GM23248 (cell line): ENCODE results near the gene PRKAR1B. TPM values are rescaled to one million over a fixed set of nuclear protein-coding genes. Genes with fewer than 3 reads are reported as not detected.

Experiments used
- DNase-seq: peaks from one replicate; pipeline ENCODE4 v3.0.0-alpha.2; 2015
- H2AFZ ChIP-seq: fragments of 200-600 bp; sonication (generic); 2 replicates; pipeline ENCODE4 v1.6.1; 2016; ENCODE audit warnings: antibody characterized with exemption
- H3F3A ChIP-seq: fragments of 200-600 bp; sonication (generic); 2 replicates; pipeline ENCODE4 v1.6.1; 2016; ENCODE audit warnings: mild to moderate bottlenecking, antibody characterized with exemption, mixed run types; ENCODE audit not compliant: insufficient read depth
- H3K27ac ChIP-seq: fragments of 200-600 bp; sonication (generic); 2 replicates; pipeline ENCODE4 v1.5.1; 2016; ENCODE audit warnings: mild to moderate bottlenecking
- H3K27me3 ChIP-seq: fragments of 200-600 bp; sonication (generic); replicated peaks from 2 replicates; pipeline ENCODE4 v1.6.1; 2016; ENCODE audit warnings: mild to moderate bottlenecking; ENCODE audit not compliant: insufficient read depth
- H3K36me3 ChIP-seq: fragments of 200-600 bp; sonication (generic); 2 replicates; pipeline ENCODE4 v1.6.1; 2016; ENCODE audit warnings: low read depth, mild to moderate bottlenecking
- H3K4me1 ChIP-seq: fragments of 200-600 bp; sonication (generic); 2 replicates; pipeline ENCODE4 v1.6.1; 2016; ENCODE audit warnings: mild to moderate bottlenecking; ENCODE audit not compliant: insufficient read depth
- H3K4me2 ChIP-seq: fragments of 200-600 bp; sonication (generic); one replicate; pipeline ENCODE4 v1.6.1; 2016; ENCODE audit warnings: mild to moderate bottlenecking; ENCODE audit not compliant: unreplicated experiment
- H3K4me3 ChIP-seq: fragments of 200-600 bp; sonication (generic); 2 replicates; pipeline ENCODE4 v1.5.1; 2016; ENCODE audit warnings: mild to moderate bottlenecking
- H3K79me2 ChIP-seq: fragments of 200-600 bp; sonication (generic); 2 replicates; pipeline ENCODE4 v1.6.1; 2016; ENCODE audit warnings: mild to moderate bottlenecking; ENCODE audit not compliant: insufficient read depth
- H3K9ac ChIP-seq: fragments of 200-600 bp; sonication (generic); 2 replicates; pipeline ENCODE4 v1.6.1; 2016; ENCODE audit warnings: mild to moderate bottlenecking
- H3K9me2 ChIP-seq: fragments of 200-600 bp; sonication (generic); 2 replicates; pipeline ENCODE4 v1.6.1; 2016; ENCODE audit warnings: mixed run types, mild to moderate bottlenecking, moderate library complexity; ENCODE audit not compliant: insufficient read depth
- H3K9me3 ChIP-seq: fragments of 200-600 bp; sonication (generic); one replicate; pipeline ENCODE4 v1.6.1; 2017; ENCODE audit warnings: low read depth
- H4K20me1 ChIP-seq: fragments of 200-600 bp; sonication (generic); 2 replicates; pipeline ENCODE4 v1.6.0; 2016; ENCODE audit not compliant: insufficient read depth
- EZH2 ChIP-seq: fragments of 200-600 bp; sonication (generic); IDR thresholded peaks from 2 replicates; pipeline ENCODE4 v1.6.1; 2018; ENCODE audit warnings: antibody characterized with exemption, mild to moderate bottlenecking; ENCODE audit not compliant: insufficient read depth, poor library complexity, severe bottlenecking
- EZH2phosphoT487 ChIP-seq: fragments of 200-600 bp; sonication (generic); IDR thresholded peaks from 2 replicates; pipeline ENCODE4 v1.6.1; 2018; ENCODE audit warnings: antibody characterized with exemption, moderate library complexity, mild to moderate bottlenecking, low read depth; ENCODE audit not compliant: insufficient read depth
- WGBS, 2 experiments: methylation state at CpG; one replicate each; pipeline ENCODE4 v1.1.6; 2015 to 2017; ENCODE audit warnings: low lambda C conversion rate in 2 of 2, low coverage in 1 of 2; ENCODE audit errors: missing lambda C conversion rate in 2 of 2; 5-methylcytosine and 5-hydroxymethylcytosine counted together
- in situ Hi-C: fragments of 300-500 bp; cut with MboI; formaldehyde crosslinking; loops from 2 replicates; pipeline ENCODE4 v1.15.0; 2020
- polyA plus RNA-seq: library from polyadenylated mRNA; unstranded; fragments of >200 nt; fragmentation: Nextera tagmentation; extraction: Ambion mirVana; gene quantifications from 2 replicates; pipeline ENCODE4 v1.2.1, GENCODE V29; 2016
- total RNA-seq: library from RNA; depleted of rRNA; stranded (reverse); fragments of >200 nt; shearing (Covaris generic); gene quantifications from 2 replicates; pipeline ENCODE4 v1.2.3, GENCODE V29; 2014

Gene PRKAR1B
- total and polyA plus RNA-seq, 2 experiments from 2014 or later, result 10.2 to 12.9 TPM

GRCh38 chr7:684416-684815 lies 42.7 kb downstream of the PRKAR1B start:
- Histone ChIP-seq H3K27me3 (no peaks in the 10 kb centered on the region), H3K4me3 (no peak overlapping the region), H4K20me1 (no peaks in the 10 kb centered on the region), H3K4me1 (no peaks in the 10 kb centered on the region), H3K79me2 (no peaks in the 10 kb centered on the region), H3K4me2 (no peak overlapping the region), H3K9me3 (no peaks in the 10 kb centered on the region), H3K36me3 (no peaks in the 10 kb centered on the region), H2AFZ (no peak overlapping the region), H3K27ac (no peak overlapping the region), H3K9ac (no peak overlapping the region), H3F3A (no peaks in the 10 kb centered on the region), H3K9me2 (no peaks in the 10 kb centered on the region)
- DNase-seq, result no peak
- 81% methylated on average over 9 of the region's 9 CpGs for WGBS, 2 experiments
- TF ChIP-seq EZH2phosphoT487, result no peak
- TF ChIP-seq EZH2, result no peak
- in situ Hi-C loops, result no loop called here

- Histone ChIP-seq H3K4me3 (no peak overlapping the region), H2AFZ (no peak overlapping the region), H3K4me1 (no peaks in the 10 kb centered on the region), H3K4me2 (no peak overlapping the region), H3K9me3 (no peaks in the 10 kb centered on the region), H3F3A (no peaks in the 10 kb centered on the region), H3K27me3 (no peaks in the 10 kb centered on the region), H3K9ac (no peak overlapping the region), H4K20me1 (no peaks in the 10 kb centered on the region), H3K36me3 (no peaks in the 10 kb centered on the region), H3K79me2 (no peaks in the 10 kb centered on the region), H3K9me2 (no peaks in the 10 kb centered on the region), H3K27ac (no peak overlapping the region)
- TF ChIP-seq EZH2phosphoT487, result no peak
- TF ChIP-seq EZH2, result no peak
- DNase-seq, result no peak
- 85 to 88% methylated on average over 17 to 18 of the region's 19 CpGs for WGBS, 2 experiments
- in situ Hi-C loops, result no loop called here
Observed at GRCh38 chr7:683526-684205, 43.4 kb downstream of the PRKAR1B start.

- Histone ChIP-seq H3K79me2 (no peaks in the 10 kb centered on the region), H3K27ac (no peak overlapping the region), H3K9me3 (no peaks in the 10 kb centered on the region), H4K20me1 (no peaks in the 10 kb centered on the region), H3K4me2 (no peak overlapping the region), H3K4me3 (no peak overlapping the region), H3K27me3 (no peaks in the 10 kb centered on the region), H3K9ac (no peak overlapping the region), H3F3A (no peaks in the 10 kb centered on the region), H3K9me2 (no peaks in the 10 kb centered on the region), H3K36me3 (no peaks in the 10 kb centered on the region), H3K4me1 (no peaks in the 10 kb centered on the region), H2AFZ (no peak overlapping the region)
- in situ Hi-C loops, result no loop called here
- no peak for DNase-seq
- WGBS, 2 experiments, result 85 to 90% methylated on average over 11 of the region's 11 CpGs
- no peak for TF ChIP-seq EZH2
- no peak for TF ChIP-seq EZH2phosphoT487
Observed at GRCh38 chr7:682810-683209, 44.3 kb downstream of the PRKAR1B start.

- Histone ChIP-seq H3K9ac (no peak overlapping the region), H3K4me2 (no peak overlapping the region), H3K9me3 (no peaks in the 10 kb centered on the region), H3K4me1 (no peaks in the 10 kb centered on the region), H2AFZ (no peak overlapping the region), H3K27me3 (no peaks in the 10 kb centered on the region), H4K20me1 (no peaks in the 10 kb centered on the region), H3K4me3 (no peak overlapping the region), H3K79me2 (no peaks in the 10 kb centered on the region), H3K36me3 (no peaks in the 10 kb centered on the region), H3K27ac (no peak overlapping the region), H3K9me2 (no peaks in the 10 kb centered on the region), H3F3A (no peaks in the 10 kb centered on the region)
- TF ChIP-seq EZH2phosphoT487, result no peak
- no peak for TF ChIP-seq EZH2
- in situ Hi-C loops, result no loop called here
- DNase-seq, result no peak
- WGBS, 2 experiments, result 88% methylated on average over 13 of the region's 13 CpGs
Observed at GRCh38 chr7:681551-682307, 45.4 kb downstream of the PRKAR1B start.
